Uterus (tissue), 4 donors: ENCODE results near the gene TOP3A. TPM values are rescaled to one million over a fixed set of nuclear protein-coding genes. Genes with fewer than 3 reads are reported as not detected.

ENCODE experiments used
- DNase-seq, 2 donors: peaks; one replicate each; pipeline ENCODE4 v3.0.0-alpha.2; 2019 to 2020
- H3K27ac ChIP-seq, 2 donors: fragments of 200-600 bp; sonication (generic); 1 replicate in 1 of 2; 2 replicates in 1 of 2; pipeline ENCODE4 v1.5.1; 2016 to 2018
- H3K27me3 ChIP-seq, 2 donors: fragments of 200-600 bp; sonication (generic); one replicate each; pipeline ENCODE4 v1.5.1; 2018 to 2019; ENCODE audit warnings: control low read depth in 1 of 2
- H3K36me3 ChIP-seq, 2 donors: fragments of 200-600 bp; sonication (generic); one replicate each; pipeline ENCODE4 v1.5.1; 2019; ENCODE audit warnings: control low read depth in 1 of 2
- H3K4me1 ChIP-seq, 2 donors: fragments of 200-600 bp; sonication (generic); one replicate each; pipeline ENCODE4 v1.5.1; 2018 to 2019; ENCODE audit warnings: control low read depth in 1 of 2
- H3K4me3 ChIP-seq, 2 donors: fragments of 200-600 bp; sonication (generic); 1 replicate in 1 of 2; 2 replicates in 1 of 2; pipeline ENCODE4 v1.5.1; 2018 to 2019; ENCODE audit warnings: mild to moderate bottlenecking in 1 of 2
- H3K9me3 ChIP-seq, 2 donors: fragments of 200-600 bp; sonication (generic); one replicate each; pipeline ENCODE4 v1.5.1; 2019; ENCODE audit warnings: control low read depth in 1 of 2
- CTCF ChIP-seq, 4 experiments: fragments of 200-600 bp in 2 of 4; fragments of 450-650 bp in 2 of 4; sonication (generic) in 2 of 4; IDR thresholded peaks; one replicate each; pipeline ENCODE4 v1.5.1; 2016 to 2019; ENCODE audit warnings: antibody characterized with exemption in 4 of 4, mild to moderate bottlenecking in 2 of 4, moderate library complexity in 1 of 4
- POLR2A ChIP-seq, 2 donors: fragments of 450-650 bp; IDR thresholded peaks; one replicate each; pipeline ENCODE4 v1.6.1; 2016; ENCODE audit warnings: antibody characterized with exemption in 2 of 2, mild to moderate bottlenecking in 1 of 2, moderate library complexity in 1 of 2
- intact Hi-C: fragments of 100-400 bp; cut with DNase I; formaldehyde crosslinking; loops from one replicate; pipeline ENCODE4 v1.15.1; 2023; ENCODE audit warnings: low total_unique reads
- total RNA-seq, 4 donors: library from RNA; depleted of rRNA in 3 of 4; stranded (reverse); fragments of >200 nt in 3 of 4; gene quantifications; one replicate each; pipeline versions ENCODE4 v1.1.0 to v1.2.4, GENCODE V29; 2014 to 2023
- donor health status: DM: yes; HTN: yes; CAD: no.

The TOP3A gene
- 10 to 100 TPM; 28.9 to 89.7 (median 63.4) TPM for total RNA-seq

GRCh38 chr17:18314731-18315561, at the start of gene TOP3A, which contains the start of gene SMCR8:
Gene TOP3A (minus strand): TSS chr17:18314994. CDS start chr17:18314778, 216 bp downstream.
Gene SMCR8 (plus strand): TSS chr17:18315293. CDS start chr17:18315790, 497 bp downstream.
- intact Hi-C loops, result no loop called here
- no peaks in the 10 kb centered on the region for H3K27me3 ChIP-seq
- H3K4me1 ChIP-seq, result peaks cover 18 to 33% of the 10 kb centered on the region in 2 donors
- peak within 1 kb of the TSS; percentile 64 to 78 for H3K4me3 ChIP-seq
- H3K27ac ChIP-seq, result peak within 1 kb of the TSS; percentile 84 to 89
- no peaks in the 10 kb centered on the region for H3K36me3 ChIP-seq
- no peaks in the 10 kb centered on the region for H3K9me3 ChIP-seq
- TF ChIP-seq CTCF (IDR thresholded peaks at IDR 0.05), result peak in 1 of 4 experiments; percentile 36
- peak in 1 of 2 donors; percentile 30 for TF ChIP-seq POLR2A (IDR thresholded peaks at IDR 0.05)
- DNase-seq, result peak; percentile 98

GRCh38 chr17:18364166-18364565, 49.4 kb upstream of the TOP3A start:
- no peaks in the 10 kb centered on the region for H3K9me3 ChIP-seq
- no peaks in the 10 kb centered on the region for H3K4me1 ChIP-seq
- intact Hi-C loops, result no loop called here
- no peaks in the 10 kb centered on the region for H3K27me3 ChIP-seq
- no peaks in the 10 kb centered on the region for H3K36me3 ChIP-seq
- TF ChIP-seq POLR2A (IDR thresholded peaks at IDR 0.05) (no peak), CTCF (IDR thresholded peaks at IDR 0.05) (no peak)
- no peak overlapping the region for H3K4me3 ChIP-seq
- no peak overlapping the region for H3K27ac ChIP-seq
- DNase-seq, result no peak

- Histone ChIP-seq H3K36me3 (no peaks in the 10 kb centered on the region), H3K9me3 (no peaks in the 10 kb centered on the region), H3K27me3 (no peaks in the 10 kb centered on the region), H3K27ac (peak within 1 kb of the TSS; percentile 56 to 80), H3K4me3 (peak within 1 kb of the TSS; percentile 51 to 71), H3K4me1 (no peaks in the 10 kb centered on the region)
- peak; percentile 92 to 94 for DNase-seq
- intact Hi-C loops, result no loop called here
- no peak for TF ChIP-seq CTCF (IDR thresholded peaks at IDR 0.05)
- peak in 1 of 2 donors; percentile 74 for TF ChIP-seq POLR2A (IDR thresholded peaks at IDR 0.05)
Measured at GRCh38 chr17:18363101-18364049, 48.6 kb upstream of the TOP3A start, which contains the start of gene SHMT1. Gene SHMT1 (minus strand): TSS chr17:18363550. CDS start chr17:18355981, 7,569 bp downstream.

- Histone ChIP-seq H3K36me3 (no peaks in the 10 kb centered on the region), H3K27ac (peak overlapping the region; percentile 56 to 80), H3K4me1 (no peaks in the 10 kb centered on the region), H3K27me3 (no peaks in the 10 kb centered on the region), H3K4me3 (peak overlapping the region; percentile 51 to 71), H3K9me3 (no peaks in the 10 kb centered on the region)
- TF ChIP-seq CTCF (IDR thresholded peaks at IDR 0.05), result no peak
- TF ChIP-seq POLR2A (IDR thresholded peaks at IDR 0.05), result no peak
- peak; percentile 49 to 51 for DNase-seq
- intact Hi-C loops, result no loop called here
Measured at GRCh38 chr17:18362698-18363100, 47.9 kb upstream of the TOP3A start.
